ENCODE data around the gene NCAPD2. TPM values are rescaled to one million over a fixed set of nuclear protein-coding genes. Genes with fewer than 3 reads are reported as not detected.
A peak's percentile ranks its signal among the peaks of the same experiment; 100 is the strongest.

Gene NCAPD2
- total and polyA plus RNA-seq, 7 donors, result 3.9 to 13.4 (median 10.1) TPM

DNA sequence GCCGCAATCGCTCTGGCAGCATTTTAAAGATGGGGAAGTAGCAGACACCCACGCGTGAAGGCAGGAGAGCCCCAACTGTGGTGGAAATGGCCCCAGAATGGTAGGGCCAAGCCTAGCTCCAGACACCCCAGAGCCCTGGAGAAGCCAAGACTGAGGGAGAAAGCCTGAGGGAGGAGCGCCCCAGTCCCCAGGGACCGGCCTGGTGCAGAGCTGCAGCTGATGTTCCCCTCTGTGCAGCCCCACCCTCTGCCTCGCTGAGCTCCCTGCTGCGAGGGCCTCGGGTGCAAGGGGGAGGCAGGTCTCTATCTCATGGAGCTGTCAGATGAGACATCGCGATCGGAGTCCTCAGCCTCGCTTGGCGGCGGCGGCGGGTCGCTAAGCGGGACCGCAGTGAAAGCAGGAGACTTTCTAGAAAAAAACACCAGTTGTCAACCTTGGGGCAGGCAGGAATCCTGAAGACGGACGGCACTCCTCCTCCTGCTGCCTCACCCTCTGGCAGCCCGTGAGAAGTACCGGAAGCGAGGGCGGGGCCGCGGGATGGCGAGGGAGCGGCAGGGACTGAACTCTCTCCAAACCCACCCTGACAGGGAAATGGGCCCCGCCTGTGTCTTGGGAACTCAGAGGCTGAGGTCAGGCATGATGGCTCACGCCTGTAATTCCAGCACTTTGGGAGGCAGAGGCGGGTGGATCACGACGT lies 46.4 kb downstream of the NCAPD2 start:
- Histone ChIP-seq H3K36me3 (ENCODE audit: insufficient read depth in 1 of 2, low read depth in 1 of 2) (peaks cover 0 to 73% of the 10 kb centered on the region in 2 donors), H3K9me3 (no peaks in the 10 kb centered on the region), H3K4me3 (peak overlapping the region; percentile 38), H3K27ac (peak overlapping the region; percentile 97), H3K27me3 (ENCODE audit: insufficient read depth in 3 of 3, low read length in 2 of 3) (no peaks in the 10 kb centered on the region), H3K4me1 (peaks cover 52% of the 10 kb centered on the region)
- TF ChIP-seq CTCF (IDR thresholded peaks at IDR 0.05), result no peak
- peak; percentile 95 for DNase-seq
- intact Hi-C loops (cut with DNase I), result no loop called here
- WGBS, 3 donors, result 25 to 50% (median 34%) methylated on average over 35 of the region's 35 CpGs
- ATAC-seq, result peak; percentile 61 to 78 (median 71)

DNA sequence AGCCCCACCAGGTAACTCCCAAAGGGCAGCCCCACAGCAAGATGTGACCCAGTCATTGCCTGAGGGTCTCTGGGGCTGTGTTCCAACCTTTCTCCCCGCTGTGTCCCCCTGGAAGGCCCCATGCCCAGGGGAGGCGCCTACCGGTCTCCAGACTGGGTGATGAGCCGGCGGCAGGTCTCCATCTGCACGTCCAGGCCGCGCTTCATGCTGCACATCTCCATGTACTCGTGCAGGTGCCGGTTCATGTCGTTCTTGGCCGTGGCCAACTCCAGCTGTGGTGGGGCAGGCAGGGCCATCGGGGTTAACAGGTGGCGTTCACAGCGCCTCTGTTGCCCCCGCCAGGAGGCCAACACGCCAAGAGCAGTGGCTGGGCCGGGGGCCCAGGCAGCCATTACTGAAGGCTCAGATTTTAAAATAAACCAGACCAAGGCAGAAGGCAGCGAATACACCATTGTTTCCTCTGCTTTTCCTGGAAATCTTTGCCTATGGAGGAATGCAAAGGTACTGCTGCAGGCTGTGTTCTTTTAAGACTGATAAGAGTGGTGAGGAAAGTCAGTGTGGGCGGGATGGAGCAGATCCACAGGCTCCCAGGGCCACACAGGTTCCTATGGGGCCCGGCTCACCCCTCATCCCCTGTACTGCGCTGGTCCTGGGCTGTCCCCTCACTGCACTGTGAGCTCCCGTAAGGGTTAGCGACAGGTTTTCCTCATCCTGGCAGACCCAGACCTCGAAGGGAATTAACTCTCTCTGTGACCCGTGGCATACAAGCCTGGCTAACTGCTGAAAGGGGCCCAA lies 47.7 kb downstream of the NCAPD2 start:
- 31 to 52% (median 33%) methylated on average over 26 of the region's 26 CpGs for WGBS, 3 donors
- H3K9me3 ChIP-seq, result no peaks in the 10 kb centered on the region
- H3K4me1 ChIP-seq, result peaks cover 43% of the 10 kb centered on the region
- ATAC-seq (peak in 3 of 4 donors; percentile 2 to 24 (median 14)), DNase-seq (peak in 1 of 2 donors; percentile 35)
- no peak for TF ChIP-seq CTCF (IDR thresholded peaks at IDR 0.05)
- peaks cover 0 to 73% of the 10 kb centered on the region in 2 donors for H3K36me3 ChIP-seq (ENCODE audit: insufficient read depth in 1 of 2, low read depth in 1 of 2)
- H3K4me3 ChIP-seq, result no peak overlapping the region
- H3K27me3 ChIP-seq (ENCODE audit: insufficient read depth in 3 of 3, low read length in 2 of 3), result no peaks in the 10 kb centered on the region
- H3K27ac ChIP-seq, result peak overlapping the region; percentile 97
- intact Hi-C loops (cut with DNase I), result no loop called here

DNA sequence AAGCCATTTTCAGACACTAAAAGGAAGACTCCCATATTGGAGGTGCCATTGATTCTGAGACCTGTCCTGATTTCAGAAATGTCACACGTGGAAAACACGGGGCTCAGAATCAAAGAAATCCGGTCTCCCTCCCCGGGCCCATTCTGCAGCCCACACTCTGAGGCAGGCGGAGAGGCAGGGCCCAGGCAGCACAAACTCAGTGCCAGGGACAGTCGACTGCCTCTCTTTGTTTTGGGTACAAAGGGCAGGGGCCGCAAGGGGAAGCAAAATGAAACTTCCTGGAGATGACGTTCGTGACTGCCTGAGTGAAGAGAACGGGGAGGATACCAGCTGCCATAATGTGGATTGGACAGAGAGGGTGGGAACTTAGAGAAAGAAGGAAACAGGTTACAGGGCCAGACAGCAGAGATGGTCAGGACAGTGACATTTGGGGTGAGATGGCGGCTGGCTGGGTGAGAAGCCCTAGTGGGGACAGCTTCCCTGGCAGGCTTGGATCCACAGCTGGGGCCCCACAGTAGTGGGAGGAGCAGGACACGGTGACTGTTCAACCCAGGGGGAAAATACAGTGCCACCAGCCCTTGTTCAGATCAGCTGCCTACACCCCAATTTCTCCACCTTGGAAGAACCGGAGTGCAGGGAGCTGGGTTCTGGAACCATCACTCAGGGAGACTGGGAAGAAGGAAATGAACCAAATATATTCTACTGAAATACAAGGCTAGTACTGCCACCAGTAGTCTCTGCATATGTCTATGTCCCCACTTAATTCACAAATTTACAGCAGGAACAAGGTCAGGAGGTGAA lies 48.5 kb downstream of the NCAPD2 start:
- DNase-seq, result no peak
- ATAC-seq, result no peak
- Histone ChIP-seq H3K4me3 (no peak overlapping the region), H3K27me3 (ENCODE audit: insufficient read depth in 3 of 3, low read length in 2 of 3) (no peaks in the 10 kb centered on the region), H3K9me3 (no peaks in the 10 kb centered on the region), H3K27ac (peak overlapping the region; percentile 97), H3K36me3 (ENCODE audit: insufficient read depth in 1 of 2, low read depth in 1 of 2) (peaks cover 0 to 73% of the 10 kb centered on the region in 2 donors), H3K4me1 (peaks cover 35% of the 10 kb centered on the region)
- WGBS, 3 donors, result 62 to 77% (median 62%) methylated on average over 13 of the region's 13 CpGs
- no peak for TF ChIP-seq CTCF (IDR thresholded peaks at IDR 0.05)
- intact Hi-C loops (cut with DNase I), result no loop called here

DNA sequence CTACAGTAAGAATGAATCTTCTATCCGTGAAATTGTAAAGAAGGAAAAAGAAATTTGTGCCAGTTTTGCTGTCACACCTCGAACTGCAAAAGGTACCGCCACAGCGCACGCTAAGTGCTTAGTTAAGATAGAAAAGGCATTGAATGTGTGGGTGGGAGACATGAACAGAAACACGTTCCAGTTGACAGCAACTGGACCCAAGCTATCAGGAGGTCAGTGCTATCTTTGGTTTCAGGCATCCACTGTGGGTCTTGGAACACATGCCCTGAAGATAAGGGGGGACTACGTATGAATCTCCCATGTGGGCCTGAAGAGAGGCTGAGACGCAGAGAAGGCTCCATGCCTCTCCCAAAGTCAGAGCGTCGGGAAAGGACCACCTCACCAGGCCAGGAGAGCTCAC lies 52.1 kb downstream of the NCAPD2 start:
- Histone ChIP-seq H3K4me1 (peaks cover 19% of the 10 kb centered on the region), H3K4me3 (no peak overlapping the region), H3K27ac (no peak overlapping the region), H3K27me3 (ENCODE audit: insufficient read depth in 3 of 3, low read length in 2 of 3) (no peaks in the 10 kb centered on the region), H3K9me3 (no peaks in the 10 kb centered on the region), H3K36me3 (ENCODE audit: insufficient read depth in 1 of 2, low read depth in 1 of 2) (peaks cover 0 to 75% of the 10 kb centered on the region in 2 donors)
- no peak for TF ChIP-seq CTCF (IDR thresholded peaks at IDR 0.05)
- intact Hi-C loops (cut with DNase I), result no loop called here
- ATAC-seq, result no peak
- 89 to 93% (median 91%) methylated on average over 10 of the region's 10 CpGs for WGBS, 3 donors
- no peak for DNase-seq

All from psoas muscle (tissue), 8 donors.